Heart left ventricle (tissue), 13 donors: ENCODE measurements around the gene DOK3.

Experiments used
- POLR2A ChIP-seq, 2 donors: fragments of 450-650 bp; IDR thresholded peaks; one replicate each; pipeline ENCODE4 v1.6.1; 2017; ENCODE audit warnings: antibody characterized with exemption in 2 of 2, mild to moderate bottlenecking in 2 of 2, moderate library complexity in 2 of 2
- TF ChIP-seq, protein P1 (sequence below), 12 donors: fragments of 200-600 bp; sonication (generic) in 4 of 12; IDR thresholded peaks; one replicate each; pipeline versions ENCODE4 v1.5.0 to v1.8.0; 2018 to 2022; ENCODE audit warnings: antibody characterized with exemption in 12 of 12, mild to moderate bottlenecking in 5 of 12
- donor health status: ischemic (EF 13 %, LVEDD 7.1; RV severe dilation, severe dysfunction).
- donor health status: DM: no; HTN: yes; CAD: no.
- donor health status: DM: no; HTN: no; CAD: no.
- donor health status: ischemic (EF 25% LVEDD 6.9; RV normal size, moderate dysfunction).
- donor health status: ischemic (EF 25% LVEDD 5.7; RV mildly dilated, moderate dysfunction).
- donor health status: ischemic (EF 35%, LVEDD 5.7; RV mildly dilated, moderate dysfunction).
- donor health status: nonischemic (EF 11% LVEDD 7.7; RV severe dilation, severe dysfunction).
- donor health status: DM: yes; HTN: yes; CAD: no.
- donor health status: PGD.
- donor health status: ischemic (EF 29% LVEDD 5.4; RV normal size, mild dysfunction).
- donor health status: nonischemic (EF 23%, LVEDD 6.1; RV moderate dilation, normal function).

DNA sequence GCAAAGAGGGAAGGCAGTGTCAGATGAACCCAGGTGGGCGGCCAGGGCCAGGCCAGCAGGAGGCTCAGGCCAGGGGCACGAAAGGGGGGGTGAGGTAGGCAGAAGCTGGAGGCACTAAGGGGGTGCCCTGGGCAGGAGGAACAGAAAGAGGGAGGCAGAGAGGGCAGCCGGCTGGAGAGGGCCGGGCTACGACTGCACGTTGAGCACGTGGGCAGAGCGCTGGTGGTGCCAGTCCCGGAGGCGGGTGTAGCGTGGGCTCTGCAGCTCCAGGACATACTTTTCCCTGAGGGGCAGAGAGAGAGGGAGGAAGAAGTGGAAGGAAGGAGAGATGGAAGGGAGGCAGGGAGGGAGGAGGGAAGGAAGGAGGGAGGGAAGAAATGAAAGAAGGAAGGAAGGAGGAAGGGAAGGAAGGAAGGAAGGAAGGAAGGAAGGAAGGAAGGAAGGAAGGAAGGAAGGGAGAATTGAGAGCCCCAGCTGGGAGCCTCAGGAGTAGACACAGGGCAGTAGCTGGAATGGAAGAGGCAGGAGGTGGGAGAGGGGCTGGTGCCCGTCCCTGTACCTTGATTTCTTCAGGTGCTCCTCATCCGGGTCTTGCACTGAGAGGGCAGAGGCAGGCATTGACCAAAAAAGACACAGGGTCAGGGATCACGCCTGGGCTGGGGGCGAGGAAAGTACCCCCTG lies 19.2 kb downstream of the DOK3 start:
- TF ChIP-seq, protein P1, sequence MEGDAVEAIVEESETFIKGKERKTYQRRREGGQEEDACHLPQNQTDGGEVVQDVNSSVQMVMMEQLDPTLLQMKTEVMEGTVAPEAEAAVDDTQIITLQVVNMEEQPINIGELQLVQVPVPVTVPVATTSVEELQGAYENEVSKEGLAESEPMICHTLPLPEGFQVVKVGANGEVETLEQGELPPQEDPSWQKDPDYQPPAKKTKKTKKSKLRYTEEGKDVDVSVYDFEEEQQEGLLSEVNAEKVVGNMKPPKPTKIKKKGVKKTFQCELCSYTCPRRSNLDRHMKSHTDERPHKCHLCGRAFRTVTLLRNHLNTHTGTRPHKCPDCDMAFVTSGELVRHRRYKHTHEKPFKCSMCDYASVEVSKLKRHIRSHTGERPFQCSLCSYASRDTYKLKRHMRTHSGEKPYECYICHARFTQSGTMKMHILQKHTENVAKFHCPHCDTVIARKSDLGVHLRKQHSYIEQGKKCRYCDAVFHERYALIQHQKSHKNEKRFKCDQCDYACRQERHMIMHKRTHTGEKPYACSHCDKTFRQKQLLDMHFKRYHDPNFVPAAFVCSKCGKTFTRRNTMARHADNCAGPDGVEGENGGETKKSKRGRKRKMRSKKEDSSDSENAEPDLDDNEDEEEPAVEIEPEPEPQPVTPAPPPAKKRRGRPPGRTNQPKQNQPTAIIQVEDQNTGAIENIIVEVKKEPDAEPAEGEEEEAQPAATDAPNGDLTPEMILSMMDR (IDR thresholded peaks at IDR 0.05): no peak
- no peak for TF ChIP-seq POLR2A (IDR thresholded peaks at IDR 0.05)
